Smooth muscle cell (in vitro differentiated cells): Measurements from ENCODE around the gene NME7. TPM values are rescaled to one million over a fixed set of nuclear protein-coding genes. Genes with fewer than 3 reads are reported as not detected.

Source experiments
- DNase-seq: peaks from one replicate; lab custom pipeline; 2025; ENCODE audit not compliant: unreplicated experiment; lab: John Stamatoyannopoulos, UW
- H2AFZ ChIP-seq: fragments of 200-600 bp; sonication (generic); 2 replicates; pipeline ENCODE4 v1.6.0; 2016; ENCODE audit warnings: antibody characterized with exemption, low read depth, mild to moderate bottlenecking
- H3F3A ChIP-seq: fragments of 200-600 bp; sonication (generic); 2 replicates; pipeline ENCODE4 v1.6.0; 2017; ENCODE audit warnings: antibody characterized with exemption, low read depth
- H3K27ac ChIP-seq: fragments of 200-600 bp; sonication (generic); 2 replicates; pipeline ENCODE4 v1.5.1; 2016; ENCODE audit warnings: low read depth, mild to moderate bottlenecking
- H3K27me3 ChIP-seq: fragments of 200-600 bp; sonication (generic); 2 replicates; pipeline ENCODE4 v1.6.1; 2016; ENCODE audit warnings: low read depth, mild to moderate bottlenecking
- H3K36me3 ChIP-seq: fragments of 200-600 bp; sonication (generic); 2 replicates; pipeline ENCODE4 v1.5.1; 2016; ENCODE audit warnings: low read depth
- H3K4me1 ChIP-seq: fragments of 200-600 bp; sonication (generic); 2 replicates; pipeline ENCODE4 v1.5.1; 2016; ENCODE audit warnings: low read depth
- H3K4me2 ChIP-seq: fragments of 200-600 bp; sonication (generic); 2 replicates; pipeline ENCODE4 v1.6.0; 2016; ENCODE audit warnings: mild to moderate bottlenecking
- H3K4me3 ChIP-seq: fragments of 200-600 bp; sonication (generic); 2 replicates; pipeline ENCODE4 v1.5.1; 2016; ENCODE audit warnings: mild to moderate bottlenecking
- H3K79me2 ChIP-seq: fragments of 200-600 bp; sonication (generic); 2 replicates; pipeline ENCODE4 v1.6.0; 2016; ENCODE audit warnings: low read depth, mild to moderate bottlenecking
- H3K9ac ChIP-seq: fragments of 200-600 bp; sonication (generic); 2 replicates; pipeline ENCODE4 v1.6.0; 2016; ENCODE audit warnings: low read depth
- H3K9me3 ChIP-seq: fragments of 200-600 bp; sonication (generic); replicated peaks from 2 replicates; pipeline ENCODE4 v1.5.1; 2016; ENCODE audit warnings: low read depth
- H4K20me1 ChIP-seq: fragments of 200-600 bp; sonication (generic); 2 replicates; pipeline ENCODE4 v1.6.0; 2016; ENCODE audit warnings: low read depth
- CTCF ChIP-seq: fragments of 200-600 bp; sonication (generic); IDR thresholded peaks from 2 replicates; pipeline ENCODE4 v1.5.1; 2017; ENCODE audit warnings: borderline replicate concordance, mild to moderate bottlenecking, antibody characterized with exemption; ENCODE audit not compliant: insufficient read depth, poor library complexity, severe bottlenecking
- whole genome bisulfite sequencing: methylation state at CpG from one replicate; pipeline ENCODE4 v1.1.7; 2016; ENCODE audit warnings: low lambda C conversion rate; 5-methylcytosine and 5-hydroxymethylcytosine counted together
- polyA plus RNA-seq: library from polyadenylated mRNA; unstranded; fragments of >200 nt; fragmentation: Nextera tagmentation; extraction: Ambion mirVana; gene quantifications from 2 replicates; pipeline ENCODE4 v1.2.1, GENCODE V29; 2016
- total RNA-seq: library from RNA; depleted of rRNA; stranded (reverse); fragments of >200 nt; gene quantifications from 2 replicates; pipeline ENCODE4 v1.2.3, GENCODE V29; 2014

NME7 gene
- total and polyA plus RNA-seq, 2 experiments from 2014 or later: 26.5 to 77.8 TPM

- H3K27ac ChIP-seq: peak overlapping the region; percentile 94
- H3K4me2 ChIP-seq: peak overlapping the region; percentile 83
- peak overlapping the region; percentile 89 for H3K4me3 ChIP-seq
- H3K4me1 ChIP-seq: peaks cover 17% of the 10 kb centered on the region
- no peak for TF ChIP-seq CTCF
- H3F3A ChIP-seq: no peaks in the 10 kb centered on the region
- peaks cover 6% of the 10 kb centered on the region for H4K20me1 ChIP-seq
- H3K27me3 ChIP-seq: no peaks in the 10 kb centered on the region
- H2AFZ ChIP-seq: peak overlapping the region; percentile 54
- DNase-seq: no peak
- no peaks in the 10 kb centered on the region for H3K36me3 ChIP-seq
- H3K9me3 ChIP-seq: no peaks in the 10 kb centered on the region
- peaks cover 69% of the 10 kb centered on the region for H3K79me2 ChIP-seq
- 13% methylated on average over 14 of the region's 15 CpGs for WGBS
- H3K9ac ChIP-seq: peak overlapping the region; percentile 73
These were observed 406 bp downstream of the NME7 start for GRCh38 chr1:169367096-169367685.

GRCh38 chr1:169364948-169365347 is 2.6 kb downstream of the NME7 start:
- Histone ChIP-seq H3K36me3 (no peaks in the 10 kb centered on the region), H3K4me3 (no peak overlapping the region), H4K20me1 (no peaks in the 10 kb centered on the region), H3K9ac (no peak overlapping the region), H3F3A (no peaks in the 10 kb centered on the region), H3K27me3 (no peaks in the 10 kb centered on the region), H3K4me2 (no peak overlapping the region), H2AFZ (no peak overlapping the region), H3K4me1 (peaks cover 17% of the 10 kb centered on the region), H3K79me2 (peaks cover 68% of the 10 kb centered on the region), H3K27ac (peak overlapping the region; percentile 86), H3K9me3 (no peaks in the 10 kb centered on the region)
- no peak for TF ChIP-seq CTCF
- WGBS: 91% methylated on average over 2 of the region's 2 CpGs
- no peak for DNase-seq

GRCh38 chr1:169363046-169363730 is 4.4 kb downstream of the NME7 start:
- Histone ChIP-seq H3K4me3 (no peak overlapping the region), H3K4me1 (peaks cover 10% of the 10 kb centered on the region), H3K36me3 (no peaks in the 10 kb centered on the region), H2AFZ (no peak overlapping the region), H4K20me1 (no peaks in the 10 kb centered on the region), H3K9ac (peak overlapping the region; percentile 6), H3K79me2 (peaks cover 64% of the 10 kb centered on the region), H3K9me3 (no peaks in the 10 kb centered on the region), H3K27me3 (no peaks in the 10 kb centered on the region), H3K27ac (peak overlapping the region; percentile 86), H3F3A (no peaks in the 10 kb centered on the region), H3K4me2 (peak overlapping the region; percentile 36)
- DNase-seq: no peak
- no peak for TF ChIP-seq CTCF
- 34% methylated on average over 5 of the region's 5 CpGs for WGBS
